Type B pancreatic cell (in vitro differentiated cells): Measurements from ENCODE around the gene SCGB3A2. TPM values are rescaled to one million over a fixed set of nuclear protein-coding genes. Genes with fewer than 3 reads are reported as not detected.

Experiments used
- DNase-seq: peaks from one replicate; pipeline ENCODE4 v3.0.0; 2021; ENCODE audit warnings: mixed read lengths; ENCODE audit not compliant: unreplicated experiment; ENCODE audit errors: extremely low spot score
- H3K27ac Mint-ChIP-seq: 2 replicates; pipeline ENCODE4 v1.8.0; 2021; ENCODE audit warnings: mild to moderate bottlenecking, mixed read lengths
- H3K27me3 Mint-ChIP-seq: 2 replicates; pipeline ENCODE4 v1.8.0; 2021; ENCODE audit warnings: mixed read lengths
- H3K36me3 Mint-ChIP-seq: 2 replicates; pipeline ENCODE4 v1.8.0; 2021; ENCODE audit warnings: mixed read lengths
- H3K4me1 Mint-ChIP-seq: one replicate; pipeline ENCODE4 v1.8.0; 2021; ENCODE audit warnings: mixed read lengths; ENCODE audit not compliant: unreplicated experiment
- H3K4me3 Mint-ChIP-seq: 2 replicates; pipeline ENCODE4 v1.8.0; 2021; ENCODE audit warnings: mild to moderate bottlenecking, mixed read lengths
- H3K9me3 Mint-ChIP-seq: 2 replicates; pipeline ENCODE4 v1.8.0; 2021; ENCODE audit warnings: mixed read lengths
- CTCF ChIP-seq: fragments of 200-600 bp; sonication (generic); conservative IDR thresholded peaks from 2 replicates; pipeline ENCODE4 v1.5.0; 2021; ENCODE audit warnings: antibody characterized with exemption, mild to moderate bottlenecking
- total RNA-seq: library from RNA; stranded (reverse); gene quantifications from 2 replicates; pipeline ENCODE4 v1.2.1, GENCODE V29; 2021; ENCODE audit warnings: low replicate concordance

Gene SCGB3A2
- total RNA-seq, 1 donor from 2014 or later: not detected

DNA sequence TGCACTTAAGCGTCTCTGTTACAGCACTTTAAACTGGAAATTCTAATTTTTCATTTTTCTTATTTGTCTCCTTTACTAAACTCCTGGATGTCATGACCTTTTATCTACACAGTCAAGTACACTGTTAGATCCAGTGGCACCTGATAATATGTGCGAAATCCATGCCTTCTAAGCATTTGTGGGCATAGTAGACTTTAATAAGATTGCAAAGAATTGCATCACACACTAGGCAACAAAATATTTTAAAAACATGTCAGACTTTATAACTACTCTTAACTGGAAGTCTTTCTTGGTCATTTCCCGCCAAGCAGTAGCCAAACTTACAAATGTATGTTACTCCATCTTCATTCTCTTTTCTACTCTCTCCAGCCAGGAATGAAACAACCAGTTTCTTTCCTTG lies 42.1 kb upstream of the SCGB3A2 start:
- no peak for DNase-seq
- TF ChIP-seq CTCF: no peak
- H3K9me3 Mint-ChIP-seq: no peaks in the 10 kb centered on the region
- no peak overlapping the region for H3K4me3 Mint-ChIP-seq
- peaks cover 3% of the 10 kb centered on the region for H3K27me3 Mint-ChIP-seq
- H3K27ac Mint-ChIP-seq: no peak overlapping the region
- no peaks in the 10 kb centered on the region for H3K4me1 Mint-ChIP-seq
- no peaks in the 10 kb centered on the region for H3K36me3 Mint-ChIP-seq

GRCh38 chr5:147842869-147843268 lies 35.6 kb upstream of the SCGB3A2 start:
- peaks cover 8% of the 10 kb centered on the region for H3K27me3 Mint-ChIP-seq
- no peaks in the 10 kb centered on the region for H3K4me1 Mint-ChIP-seq
- H3K9me3 Mint-ChIP-seq: no peaks in the 10 kb centered on the region
- H3K4me3 Mint-ChIP-seq: no peak overlapping the region
- no peak overlapping the region for H3K27ac Mint-ChIP-seq
- H3K36me3 Mint-ChIP-seq: no peaks in the 10 kb centered on the region
- no peak for DNase-seq
- no peak for TF ChIP-seq CTCF

DNA sequence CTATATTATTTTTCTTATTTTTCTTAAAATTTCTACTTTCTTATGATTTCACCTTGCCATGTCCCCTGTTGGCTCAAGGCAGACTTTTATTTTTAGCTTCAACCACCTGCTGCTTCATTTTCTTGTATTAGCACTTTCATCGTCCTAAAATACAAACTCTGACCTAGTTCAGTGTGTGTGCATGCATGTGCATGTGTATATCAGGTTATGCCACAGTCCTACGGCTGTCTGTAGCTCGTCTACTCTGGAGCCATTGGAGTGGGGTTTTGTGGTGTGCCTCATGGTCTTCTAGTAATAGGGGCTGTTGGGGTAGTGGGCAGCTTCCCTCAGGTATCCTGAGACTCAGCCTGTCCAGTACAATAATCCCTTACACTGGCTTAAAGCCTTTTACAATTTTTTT lies 33.7 kb upstream of the SCGB3A2 start:
- H3K27ac Mint-ChIP-seq: no peak overlapping the region
- no peak overlapping the region for H3K4me3 Mint-ChIP-seq
- peaks cover 17% of the 10 kb centered on the region for H3K27me3 Mint-ChIP-seq
- TF ChIP-seq CTCF: no peak
- DNase-seq: no peak
- no peaks in the 10 kb centered on the region for H3K9me3 Mint-ChIP-seq
- no peaks in the 10 kb centered on the region for H3K4me1 Mint-ChIP-seq
- H3K36me3 Mint-ChIP-seq: no peaks in the 10 kb centered on the region

DNA sequence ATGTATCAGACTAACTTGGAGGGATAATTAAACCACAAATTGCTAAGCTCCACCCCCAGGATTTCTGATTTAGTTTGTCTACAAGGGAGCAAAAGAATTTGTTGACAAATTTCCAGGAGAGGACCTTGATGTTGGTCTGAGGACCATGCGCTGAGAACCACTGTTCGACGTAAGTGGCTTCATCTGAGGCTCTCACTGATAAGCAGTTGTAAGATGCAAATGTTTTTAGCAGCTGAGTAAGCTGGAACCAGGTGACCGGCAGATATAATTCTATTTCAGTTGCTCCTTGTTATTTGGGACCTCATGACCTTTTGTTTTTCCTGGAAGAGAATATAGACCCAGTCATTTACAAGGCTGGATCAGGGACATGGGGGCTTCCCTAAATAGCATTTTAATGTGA lies 32.9 kb upstream of the SCGB3A2 start:
- TF ChIP-seq CTCF: no peak
- DNase-seq: no peak
- Mint-ChIP-seq H3K27ac (no peak overlapping the region), H3K4me3 (no peak overlapping the region), H3K9me3 (no peaks in the 10 kb centered on the region), H3K27me3 (peaks cover 17% of the 10 kb centered on the region), H3K36me3 (no peaks in the 10 kb centered on the region), H3K4me1 (no peaks in the 10 kb centered on the region)

DNA sequence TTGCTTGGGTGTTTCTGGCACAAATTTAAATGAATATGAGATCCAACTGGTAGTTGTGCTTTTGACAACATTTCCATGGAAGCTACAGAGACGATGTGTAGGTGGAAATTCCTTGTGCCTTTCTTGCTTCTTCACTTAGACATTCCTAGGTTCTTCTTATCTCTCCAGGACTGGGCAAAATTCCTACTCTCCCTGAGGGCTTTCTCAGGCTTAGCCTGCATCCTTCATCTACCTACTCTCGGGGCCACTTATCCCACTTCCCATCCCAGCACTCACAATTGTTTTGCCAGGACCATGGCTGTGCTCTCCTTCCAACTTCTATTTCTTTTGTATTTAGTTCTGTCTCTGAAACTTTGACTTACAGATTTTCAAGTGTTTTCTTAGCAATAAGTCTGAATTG lies 29.3 kb upstream of the SCGB3A2 start:
- no peak for TF ChIP-seq CTCF
- no peak for DNase-seq
- Mint-ChIP-seq H3K4me3 (no peak overlapping the region), H3K27me3 (peaks cover 18% of the 10 kb centered on the region), H3K4me1 (no peaks in the 10 kb centered on the region), H3K36me3 (no peaks in the 10 kb centered on the region), H3K27ac (no peak overlapping the region), H3K9me3 (no peaks in the 10 kb centered on the region)

- no peaks in the 10 kb centered on the region for H3K36me3 Mint-ChIP-seq
- no peak overlapping the region for H3K4me3 Mint-ChIP-seq
- no peak overlapping the region for H3K27ac Mint-ChIP-seq
- H3K9me3 Mint-ChIP-seq: no peaks in the 10 kb centered on the region
- TF ChIP-seq CTCF: no peak
- no peaks in the 10 kb centered on the region for H3K4me1 Mint-ChIP-seq
- H3K27me3 Mint-ChIP-seq: peaks cover 18% of the 10 kb centered on the region
- no peak for DNase-seq
These were observed 26.9 kb upstream of the SCGB3A2 start for GRCh38 chr5:147851578-147851977.
